ENCODE measurements around the gene SYT1.

- TF ChIP-seq ZNF565 (CRISPR knock-in tag; conservative IDR thresholded peaks at IDR 0.05; ENCODE audit: low read depth) (no peak), ISL1 (CRISPR knock-in tag; IDR thresholded peaks at IDR 0.05) (no peak), RARB (CRISPR knock-in tag; IDR thresholded peaks at IDR 0.05) (no peak), TCF4 (CRISPR knock-in tag; IDR thresholded peaks at IDR 0.05; ENCODE audit: borderline replicate concordance) (no peak), TSHZ2 (CRISPR knock-in tag; IDR thresholded peaks at IDR 0.05) (no peak), OSR1 (CRISPR knock-in tag; IDR thresholded peaks at IDR 0.05) (no peak), BACH2 (CRISPR knock-in tag; IDR thresholded peaks at IDR 0.05; ENCODE audit: borderline replicate concordance) (no peak), ZFP30 (CRISPR knock-in tag; IDR thresholded peaks at IDR 0.05) (no peak), CSDC2 (CRISPR knock-in tag; IDR thresholded peaks at IDR 0.05) (no peak), ARNTL (CRISPR knock-in tag; IDR thresholded peaks at IDR 0.05; ENCODE audit: borderline replicate concordance, low read depth) (no peak)
- TF ChIP-seq, protein P1, sequence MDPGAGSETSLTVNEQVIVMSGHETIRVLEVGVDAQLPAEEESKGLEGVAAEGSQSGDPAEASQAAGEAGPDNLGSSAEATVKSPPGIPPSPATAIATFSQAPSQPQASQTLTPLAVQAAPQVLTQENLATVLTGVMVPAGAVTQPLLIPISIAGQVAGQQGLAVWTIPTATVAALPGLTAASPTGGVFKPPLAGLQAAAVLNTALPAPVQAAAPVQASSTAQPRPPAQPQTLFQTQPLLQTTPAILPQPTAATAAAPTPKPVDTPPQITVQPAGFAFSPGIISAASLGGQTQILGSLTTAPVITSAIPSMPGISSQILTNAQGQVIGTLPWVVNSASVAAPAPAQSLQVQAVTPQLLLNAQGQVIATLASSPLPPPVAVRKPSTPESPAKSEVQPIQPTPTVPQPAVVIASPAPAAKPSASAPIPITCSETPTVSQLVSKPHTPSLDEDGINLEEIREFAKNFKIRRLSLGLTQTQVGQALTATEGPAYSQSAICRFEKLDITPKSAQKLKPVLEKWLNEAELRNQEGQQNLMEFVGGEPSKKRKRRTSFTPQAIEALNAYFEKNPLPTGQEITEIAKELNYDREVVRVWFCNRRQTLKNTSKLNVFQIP (CRISPR knock-in tag; IDR thresholded peaks at IDR 0.05; ENCODE audit: borderline replicate concordance, low read depth) = no peak
- TF ChIP-seq, protein P2, sequence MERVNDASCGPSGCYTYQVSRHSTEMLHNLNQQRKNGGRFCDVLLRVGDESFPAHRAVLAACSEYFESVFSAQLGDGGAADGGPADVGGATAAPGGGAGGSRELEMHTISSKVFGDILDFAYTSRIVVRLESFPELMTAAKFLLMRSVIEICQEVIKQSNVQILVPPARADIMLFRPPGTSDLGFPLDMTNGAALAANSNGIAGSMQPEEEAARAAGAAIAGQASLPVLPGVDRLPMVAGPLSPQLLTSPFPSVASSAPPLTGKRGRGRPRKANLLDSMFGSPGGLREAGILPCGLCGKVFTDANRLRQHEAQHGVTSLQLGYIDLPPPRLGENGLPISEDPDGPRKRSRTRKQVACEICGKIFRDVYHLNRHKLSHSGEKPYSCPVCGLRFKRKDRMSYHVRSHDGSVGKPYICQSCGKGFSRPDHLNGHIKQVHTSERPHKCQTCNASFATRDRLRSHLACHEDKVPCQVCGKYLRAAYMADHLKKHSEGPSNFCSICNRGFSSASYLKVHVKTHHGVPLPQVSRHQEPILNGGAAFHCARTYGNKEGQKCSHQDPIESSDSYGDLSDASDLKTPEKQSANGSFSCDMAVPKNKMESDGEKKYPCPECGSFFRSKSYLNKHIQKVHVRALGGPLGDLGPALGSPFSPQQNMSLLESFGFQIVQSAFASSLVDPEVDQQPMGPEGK (CRISPR knock-in tag; IDR thresholded peaks at IDR 0.05; ENCODE audit: borderline replicate concordance) = no peak
- TF ChIP-seq, protein P3, sequence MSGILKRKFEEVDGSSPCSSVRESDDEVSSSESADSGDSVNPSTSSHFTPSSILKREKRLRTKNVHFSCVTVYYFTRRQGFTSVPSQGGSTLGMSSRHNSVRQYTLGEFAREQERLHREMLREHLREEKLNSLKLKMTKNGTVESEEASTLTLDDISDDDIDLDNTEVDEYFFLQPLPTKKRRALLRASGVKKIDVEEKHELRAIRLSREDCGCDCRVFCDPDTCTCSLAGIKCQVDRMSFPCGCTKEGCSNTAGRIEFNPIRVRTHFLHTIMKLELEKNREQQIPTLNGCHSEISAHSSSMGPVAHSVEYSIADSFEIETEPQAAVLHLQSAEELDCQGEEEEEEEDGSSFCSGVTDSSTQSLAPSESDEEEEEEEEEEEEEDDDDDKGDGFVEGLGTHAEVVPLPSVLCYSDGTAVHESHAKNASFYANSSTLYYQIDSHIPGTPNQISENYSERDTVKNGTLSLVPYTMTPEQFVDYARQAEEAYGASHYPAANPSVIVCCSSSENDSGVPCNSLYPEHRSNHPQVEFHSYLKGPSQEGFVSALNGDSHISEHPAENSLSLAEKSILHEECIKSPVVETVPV (CRISPR knock-in tag; IDR thresholded peaks at IDR 0.05) = no peak
These were observed 203.4 kb downstream of the SYT1 start for GRCh38 chr12:79067977-79068376.

All from SK-N-SH treated with all-trans-retinoic acid at 6 μM for 48 hours (cell line).